ENCODE measurements around the gene KRT28.

DNA sequence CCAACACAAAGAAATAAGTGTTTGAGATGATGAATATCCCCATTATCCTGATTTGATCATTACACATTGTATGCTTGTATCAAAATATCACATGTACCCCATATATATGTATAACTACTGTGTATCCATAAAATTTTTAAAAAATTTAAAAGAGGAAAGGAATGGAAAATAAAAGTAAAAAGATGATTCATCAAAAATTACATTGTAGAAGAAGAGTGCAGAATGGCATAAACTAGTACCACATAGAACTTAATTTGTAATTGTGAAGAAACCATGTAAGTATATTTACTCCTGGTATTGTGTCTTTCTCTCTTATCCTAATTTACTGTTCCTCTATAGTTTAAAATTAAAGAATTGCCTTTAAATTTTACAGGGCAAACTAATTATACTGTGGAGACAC lies 34.1 kb upstream of the KRT28 start:
- TF ChIP-seq, protein P1, sequence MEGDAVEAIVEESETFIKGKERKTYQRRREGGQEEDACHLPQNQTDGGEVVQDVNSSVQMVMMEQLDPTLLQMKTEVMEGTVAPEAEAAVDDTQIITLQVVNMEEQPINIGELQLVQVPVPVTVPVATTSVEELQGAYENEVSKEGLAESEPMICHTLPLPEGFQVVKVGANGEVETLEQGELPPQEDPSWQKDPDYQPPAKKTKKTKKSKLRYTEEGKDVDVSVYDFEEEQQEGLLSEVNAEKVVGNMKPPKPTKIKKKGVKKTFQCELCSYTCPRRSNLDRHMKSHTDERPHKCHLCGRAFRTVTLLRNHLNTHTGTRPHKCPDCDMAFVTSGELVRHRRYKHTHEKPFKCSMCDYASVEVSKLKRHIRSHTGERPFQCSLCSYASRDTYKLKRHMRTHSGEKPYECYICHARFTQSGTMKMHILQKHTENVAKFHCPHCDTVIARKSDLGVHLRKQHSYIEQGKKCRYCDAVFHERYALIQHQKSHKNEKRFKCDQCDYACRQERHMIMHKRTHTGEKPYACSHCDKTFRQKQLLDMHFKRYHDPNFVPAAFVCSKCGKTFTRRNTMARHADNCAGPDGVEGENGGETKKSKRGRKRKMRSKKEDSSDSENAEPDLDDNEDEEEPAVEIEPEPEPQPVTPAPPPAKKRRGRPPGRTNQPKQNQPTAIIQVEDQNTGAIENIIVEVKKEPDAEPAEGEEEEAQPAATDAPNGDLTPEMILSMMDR (optimal IDR thresholded peaks at IDR 0.05 in 1 of 3, IDR thresholded peaks at IDR 0.05 in 1 of 3, conservative IDR thresholded peaks at IDR 0.05 in 1 of 3; ENCODE audit: extremely low read depth in 1 of 3, insufficient read depth in 2 of 3, low read length in 3 of 3): no peak
- TF ChIP-seq EZH2 (IDR thresholded peaks at IDR 0.05; ENCODE audit: low read length): no peak

Data from keratinocyte (primary cell).